NT2/D1 (cell line): ENCODE data around the gene GALC.

Source experiments
- DNase-seq: peaks from one replicate; pipeline ENCODE4 v3.0.0-alpha.2; 2011; ENCODE audit warnings: low read depth, low spot score
- H3K27me3 ChIP-seq: 2 replicates; pipeline ENCODE4 v1.6.0; 2011; ENCODE audit warnings: mild to moderate bottlenecking; ENCODE audit not compliant: insufficient read length, insufficient read depth
- H3K36me3 ChIP-seq: 2 replicates; pipeline ENCODE4 v1.6.1; 2011; ENCODE audit warnings: mild to moderate bottlenecking, low read length, mixed read lengths; ENCODE audit not compliant: insufficient read depth, insufficient read length
- H3K4me1 ChIP-seq: 2 replicates; pipeline ENCODE4 v1.5.1; 2011; ENCODE audit not compliant: insufficient read depth, insufficient read length
- H3K4me3 ChIP-seq: 2 replicates; pipeline ENCODE4 v1.5.1; 2011; ENCODE audit warnings: low read depth; ENCODE audit not compliant: insufficient read length
- H3K9ac ChIP-seq: 2 replicates; pipeline ENCODE4 v1.6.0; 2011; ENCODE audit warnings: low read depth; ENCODE audit not compliant: insufficient read length
- H3K9me3 ChIP-seq: 2 replicates; pipeline ENCODE4 v1.5.1; 2011; ENCODE audit warnings: mild to moderate bottlenecking, low read length; ENCODE audit not compliant: insufficient read depth
- SUZ12 ChIP-seq: IDR thresholded peaks from 2 replicates; pipeline ENCODE4 v1.6.1; 2011; ENCODE audit not compliant: insufficient read length, insufficient read depth; ENCODE audit errors: extremely low read depth
- YY1 ChIP-seq: IDR thresholded peaks from 2 replicates; pipeline ENCODE4 v1.6.1; 2011; ENCODE audit not compliant: insufficient read length, insufficient read depth
- ZNF274 ChIP-seq: IDR thresholded peaks from 2 replicates; pipeline ENCODE4 v1.6.1; 2011; ENCODE audit warnings: mild to moderate bottlenecking, low read depth, low read length

GALC gene

GRCh38 chr14:87989221-87989955 is 3.6 kb downstream of the GALC start:
- no peak for DNase-seq
- Histone ChIP-seq H3K9me3 (no peaks in the 10 kb centered on the region), H3K9ac (no peak overlapping the region), H3K36me3 (no peaks in the 10 kb centered on the region), H3K27me3 (no peaks in the 10 kb centered on the region), H3K4me1 (no peaks in the 10 kb centered on the region), H3K4me3 (no peak overlapping the region)
- no peak for TF ChIP-seq SUZ12
- no peak for TF ChIP-seq YY1
- no peak for TF ChIP-seq ZNF274

DNA sequence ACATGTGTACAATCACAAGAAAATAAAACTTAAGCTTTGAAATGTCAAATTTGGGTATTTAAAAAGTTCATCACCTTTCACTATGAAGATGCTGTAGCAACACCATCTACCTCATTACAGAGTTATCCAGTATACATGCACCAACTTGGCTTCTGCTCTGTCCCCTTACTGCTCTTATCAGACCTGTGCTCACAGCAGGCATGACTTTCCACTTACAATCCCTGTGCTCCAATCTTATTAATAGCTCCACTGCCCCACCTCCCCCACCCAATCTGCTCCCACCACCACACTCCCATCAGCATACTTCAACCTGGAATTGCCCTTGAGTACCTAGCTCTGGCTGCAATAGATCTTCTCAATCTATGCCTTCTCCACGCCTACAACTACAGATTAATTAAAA is 13.3 kb downstream of the GALC start:
- H3K4me1 ChIP-seq: no peaks in the 10 kb centered on the region
- H3K9ac ChIP-seq: no peak overlapping the region
- no peak for DNase-seq
- H3K9me3 ChIP-seq: no peaks in the 10 kb centered on the region
- no peak overlapping the region for H3K4me3 ChIP-seq
- TF ChIP-seq YY1 (no peak), ZNF274 (no peak), SUZ12 (no peak)
- H3K36me3 ChIP-seq: no peaks in the 10 kb centered on the region
- H3K27me3 ChIP-seq: no peaks in the 10 kb centered on the region

DNA sequence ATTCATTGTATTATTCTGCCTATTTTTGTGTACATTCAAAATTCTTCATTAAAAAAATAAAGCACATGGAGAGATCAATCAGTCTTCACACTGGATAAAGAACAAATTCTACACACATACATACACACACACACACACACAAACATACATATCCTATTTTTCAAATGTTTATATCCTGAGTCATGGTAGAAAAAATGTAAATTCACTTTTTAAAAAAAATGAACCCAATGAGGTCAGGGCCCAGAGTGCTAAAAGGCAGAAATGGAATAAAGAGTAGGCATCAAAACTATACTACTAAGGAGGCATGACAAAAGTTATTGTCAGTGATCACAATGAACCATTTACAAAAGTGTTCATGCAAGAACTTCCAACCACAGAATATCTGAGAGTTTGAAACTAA is 17.3 kb downstream of the GALC start:
- no peaks in the 10 kb centered on the region for H3K27me3 ChIP-seq
- no peak overlapping the region for H3K9ac ChIP-seq
- H3K36me3 ChIP-seq: no peaks in the 10 kb centered on the region
- no peaks in the 10 kb centered on the region for H3K9me3 ChIP-seq
- H3K4me3 ChIP-seq: no peak overlapping the region
- DNase-seq: no peak
- no peak for TF ChIP-seq ZNF274
- H3K4me1 ChIP-seq: no peaks in the 10 kb centered on the region

DNA sequence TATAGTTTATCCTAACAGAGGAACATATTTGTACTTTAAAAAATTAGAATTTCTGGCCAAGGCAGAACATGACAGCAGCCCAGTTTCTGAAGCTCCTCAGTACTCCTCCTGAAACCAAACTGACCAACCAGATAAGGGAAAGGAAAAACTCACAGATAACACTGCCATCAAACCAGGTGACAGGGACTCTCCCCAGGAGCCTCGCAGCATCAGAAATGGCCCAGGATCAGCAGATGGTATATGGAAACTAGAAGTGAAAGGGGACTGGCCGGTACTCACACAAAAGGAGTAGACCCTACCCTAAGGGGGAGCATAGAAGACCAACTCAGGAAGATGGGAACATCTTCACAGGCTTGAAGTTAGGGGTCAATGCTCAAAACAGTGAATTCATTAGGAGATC is 22.0 kb downstream of the GALC start:
- Histone ChIP-seq H3K4me1 (no peaks in the 10 kb centered on the region), H3K36me3 (no peaks in the 10 kb centered on the region), H3K4me3 (no peak overlapping the region), H3K9me3 (no peaks in the 10 kb centered on the region), H3K9ac (no peak overlapping the region), H3K27me3 (no peaks in the 10 kb centered on the region)
- TF ChIP-seq ZNF274 (no peak), YY1 (no peak), SUZ12 (no peak)
- no peak for DNase-seq

DNA sequence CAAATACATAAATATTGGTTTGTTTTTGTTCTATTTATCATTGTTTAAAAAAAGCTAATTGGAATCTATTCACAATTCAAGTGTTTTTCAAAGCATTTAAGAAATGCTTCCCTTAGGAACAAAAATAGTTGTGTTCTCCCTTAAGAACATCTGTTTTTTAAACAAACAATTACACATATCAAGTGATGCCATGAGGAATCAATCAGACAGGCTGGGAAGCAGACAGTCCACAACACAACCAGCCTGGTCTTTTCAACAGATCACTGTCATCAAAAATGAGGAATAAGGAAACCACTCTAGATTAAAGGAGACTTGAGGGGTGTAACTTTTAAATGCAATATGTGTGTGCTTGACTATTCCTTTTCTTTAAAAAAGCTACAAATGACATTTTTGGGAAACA is 25.5 kb downstream of the GALC start:
- no peaks in the 10 kb centered on the region for H3K36me3 ChIP-seq

GRCh38 chr14:87966816-87967215 is 26.2 kb downstream of the GALC start:
- Histone ChIP-seq H3K9me3 (no peaks in the 10 kb centered on the region), H3K4me1 (no peaks in the 10 kb centered on the region), H3K36me3 (no peaks in the 10 kb centered on the region), H3K4me3 (no peak overlapping the region), H3K9ac (no peak overlapping the region), H3K27me3 (no peaks in the 10 kb centered on the region)
- no peak for TF ChIP-seq YY1
- TF ChIP-seq SUZ12: no peak
- no peak for TF ChIP-seq ZNF274
- DNase-seq: no peak

More for the DNA sequence above, 25.5 kb downstream of the GALC start:
- TF ChIP-seq SUZ12 (no peak), YY1 (no peak), ZNF274 (no peak)
- Histone ChIP-seq H3K27me3 (no peaks in the 10 kb centered on the region), H3K4me1 (no peaks in the 10 kb centered on the region), H3K9ac (no peak overlapping the region), H3K4me3 (no peak overlapping the region), H3K9me3 (no peaks in the 10 kb centered on the region)
- DNase-seq: no peak

DNA sequence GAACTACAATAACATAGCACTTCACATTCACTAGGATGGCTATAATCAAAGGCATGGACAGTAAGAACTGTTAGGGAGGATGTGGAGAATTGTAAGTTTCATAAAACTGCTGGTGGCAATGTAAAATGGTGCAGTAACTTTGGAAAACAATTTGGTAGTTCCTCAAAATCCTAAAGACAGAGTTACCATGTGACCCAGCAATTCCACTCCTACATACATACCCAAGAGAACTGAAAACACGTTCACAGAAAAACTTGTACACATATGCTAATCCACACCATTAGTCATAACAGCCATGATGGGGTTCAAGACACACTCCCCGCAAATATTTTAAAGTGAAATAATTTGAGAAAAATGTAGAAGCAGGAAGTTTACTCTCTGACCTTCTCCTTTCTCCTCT is 31.7 kb downstream of the GALC start:
- Histone ChIP-seq H3K9me3 (no peaks in the 10 kb centered on the region), H3K27me3 (no peaks in the 10 kb centered on the region), H3K36me3 (no peaks in the 10 kb centered on the region), H3K9ac (no peak overlapping the region), H3K4me1 (no peaks in the 10 kb centered on the region), H3K4me3 (no peak overlapping the region)
- DNase-seq: no peak
- TF ChIP-seq SUZ12 (no peak), ZNF274 (no peak), YY1 (no peak)
